Embryonic facial prominence (tissue), 1 donor: ENCODE data around the gene ST3GAL4.

Experiments
- DNase-seq: peaks from one replicate; pipeline ENCODE4 v3.0.0-alpha.2; 2016; ENCODE audit errors: extremely low spot score

The ST3GAL4 gene

GRCh38 chr11:126405906-126406305, 50.4 kb downstream of the ST3GAL4 start:
- DNase-seq: no peak

DNA sequence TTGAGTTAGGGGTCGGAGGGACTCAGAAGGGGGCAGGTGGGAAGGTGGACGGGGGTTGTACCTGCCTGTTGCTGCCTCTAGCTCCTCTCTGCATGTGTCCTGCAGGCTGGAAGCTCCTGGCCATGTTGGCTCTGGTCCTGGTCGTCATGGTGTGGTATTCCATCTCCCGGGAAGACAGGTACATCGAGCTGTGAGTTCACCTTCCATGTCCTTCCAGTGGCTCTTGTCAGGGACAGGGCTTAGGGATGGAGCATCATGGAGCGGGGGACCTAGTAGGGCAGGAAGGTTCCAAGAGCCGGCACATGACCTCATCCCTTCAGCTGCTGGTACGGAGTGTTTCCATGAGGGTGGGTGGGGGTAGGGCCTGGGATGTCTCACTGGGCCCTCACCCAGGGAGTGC, 50.9 kb downstream of the ST3GAL4 start:
- DNase-seq: no peak

GRCh38 chr11:126407101-126407521, 51.6 kb downstream of the ST3GAL4 start:
- DNase-seq: no peak

- DNase-seq: no peak
Measured at GRCh38 chr11:126407682-126408288, 52.3 kb downstream of the ST3GAL4 start.

- no peak for DNase-seq
Measured at GRCh38 chr11:126408496-126408895, 53.0 kb downstream of the ST3GAL4 start.

- DNase-seq: no peak
Measured at GRCh38 chr11:126408901-126409619, 53.6 kb downstream of the ST3GAL4 start.

DNA sequence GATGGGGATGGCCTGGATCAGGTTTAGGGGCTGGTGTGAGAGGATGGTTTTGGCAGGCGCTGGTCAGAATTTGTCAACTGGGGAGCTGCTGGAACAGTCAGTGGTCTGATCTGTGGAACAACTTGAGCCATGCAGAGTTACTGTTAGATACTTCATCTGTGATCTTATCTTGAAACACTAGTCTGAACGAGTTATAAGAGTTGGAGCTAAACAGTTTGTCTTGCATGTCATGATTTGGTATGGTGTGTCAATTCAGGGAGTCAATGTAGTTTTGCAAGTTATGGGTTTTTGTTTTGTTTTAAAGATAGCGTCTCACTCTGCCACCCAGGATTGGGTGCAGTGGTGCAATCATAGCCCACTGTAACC, 54.1 kb downstream of the ST3GAL4 start:
- DNase-seq: no peak

- no peak for DNase-seq
Measured at GRCh38 chr11:126410649-126411048, 55.2 kb downstream of the ST3GAL4 start.

- DNase-seq: no peak
Measured at GRCh38 chr11:126411971-126412381, 56.5 kb downstream of the ST3GAL4 start.

DNA sequence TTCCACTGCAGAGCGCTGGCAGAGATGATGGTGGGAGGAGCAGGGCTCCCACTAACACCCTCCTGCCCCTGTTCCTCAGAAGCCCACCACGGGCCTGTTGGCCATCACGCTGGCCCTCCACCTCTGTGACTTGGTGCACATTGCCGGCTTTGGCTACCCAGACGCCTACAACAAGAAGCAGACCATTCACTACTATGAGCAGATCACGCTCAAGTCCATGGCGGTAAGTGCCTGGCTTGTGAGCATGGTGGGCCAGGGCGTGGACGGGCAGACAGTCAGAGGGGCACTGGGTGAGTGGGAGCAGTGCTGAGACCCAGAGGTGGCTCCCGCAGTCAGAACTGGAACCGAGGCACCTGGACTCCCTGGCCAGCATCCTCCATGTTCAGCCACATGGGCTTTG, 57.9 kb downstream of the ST3GAL4 start:
- DNase-seq: no peak

GRCh38 chr11:126413843-126414405, 58.4 kb downstream of the ST3GAL4 start:
- DNase-seq: no peak

DNA sequence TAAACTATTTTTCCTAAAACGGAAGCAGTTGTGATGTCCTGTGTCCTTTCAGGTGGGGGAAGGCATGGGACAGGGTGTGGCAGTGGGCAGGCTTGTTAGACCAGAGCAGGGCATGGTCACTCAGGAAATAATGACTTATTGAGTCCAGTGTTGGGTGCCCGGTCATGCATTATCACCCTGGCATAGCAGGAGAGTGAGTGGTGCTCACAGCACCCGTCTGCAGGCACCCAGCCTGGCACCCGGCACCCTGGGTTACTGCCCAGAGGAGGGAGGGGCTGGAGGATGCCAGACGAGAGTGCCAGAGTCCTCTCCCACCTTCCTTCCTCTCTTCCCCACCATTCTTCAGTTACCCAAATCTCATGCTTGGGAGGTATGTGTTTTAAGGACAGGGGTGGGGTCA, 59.1 kb downstream of the ST3GAL4 start:
- DNase-seq: no peak

GRCh38 chr11:126415128-126415527, 59.6 kb downstream of the ST3GAL4 start:
- DNase-seq: peak; percentile 72

GRCh38 chr11:126415669-126416420, 60.4 kb downstream of the ST3GAL4 start:
- no peak for DNase-seq

DNA sequence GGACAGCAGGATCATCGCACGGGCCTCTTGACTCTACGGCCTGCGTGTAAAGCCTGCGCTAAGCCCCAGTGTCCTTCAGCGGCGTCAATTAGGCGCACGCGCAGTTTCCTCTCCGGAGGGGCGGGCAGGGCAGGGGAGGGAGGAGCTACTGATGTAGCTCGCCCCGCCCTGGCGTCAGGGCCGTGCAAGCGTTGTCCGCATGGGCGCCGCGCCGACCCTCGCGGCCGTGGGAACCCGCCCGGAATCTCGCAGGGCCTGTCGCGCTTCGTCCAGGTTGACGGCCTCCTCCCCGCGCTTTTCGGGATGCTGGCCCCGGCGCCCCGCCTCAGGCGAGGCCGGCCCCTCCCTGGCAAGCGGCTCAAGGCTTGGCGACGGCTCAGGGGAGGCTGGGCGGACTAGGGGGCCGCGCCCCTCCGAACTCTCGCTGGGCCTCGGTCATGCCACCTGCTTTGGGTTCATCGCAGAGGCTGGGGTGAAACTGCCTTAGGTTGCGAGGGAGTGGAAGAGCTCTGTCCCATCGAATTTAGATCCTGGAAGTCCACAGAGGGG, 61.1 kb downstream of the ST3GAL4 start:
- DNase-seq: peak; percentile 37

DNA sequence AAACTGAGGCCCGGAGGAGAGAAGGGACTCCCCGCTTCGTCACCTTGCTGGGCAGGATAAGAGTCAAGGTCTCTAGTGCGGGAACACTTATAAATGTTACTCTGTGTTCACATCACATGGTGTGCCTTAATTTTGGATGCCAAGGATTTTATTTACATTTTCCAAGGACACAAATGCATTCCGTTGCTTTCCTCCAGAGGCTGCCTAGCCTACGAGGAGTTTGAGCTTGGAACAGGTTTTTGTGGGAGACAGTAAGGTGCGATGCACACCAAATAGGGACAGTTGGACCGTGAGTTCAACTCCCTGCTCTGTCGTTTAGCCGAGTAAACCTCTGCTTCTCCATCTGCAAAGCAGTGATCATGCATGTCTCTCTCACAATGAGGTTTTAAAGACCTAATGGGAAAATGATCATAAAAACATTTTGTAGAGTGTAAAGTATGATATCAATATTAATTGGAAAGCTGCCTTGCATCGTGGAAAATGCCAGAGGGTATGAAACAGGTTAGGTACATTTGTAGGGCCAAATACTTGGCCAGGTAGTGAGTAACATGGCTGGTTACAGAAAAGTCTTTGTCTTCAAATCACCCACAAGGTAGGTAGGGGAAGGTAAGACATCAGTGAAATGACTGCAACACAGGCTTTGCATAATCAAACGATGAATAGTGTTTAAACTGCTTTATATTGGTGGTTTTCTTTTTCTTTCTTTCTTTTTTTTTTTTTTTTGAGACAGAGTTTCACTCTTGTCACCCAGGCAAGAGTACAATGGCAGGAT, 61.8 kb downstream of the ST3GAL4 start:
- no peak for DNase-seq

DNA sequence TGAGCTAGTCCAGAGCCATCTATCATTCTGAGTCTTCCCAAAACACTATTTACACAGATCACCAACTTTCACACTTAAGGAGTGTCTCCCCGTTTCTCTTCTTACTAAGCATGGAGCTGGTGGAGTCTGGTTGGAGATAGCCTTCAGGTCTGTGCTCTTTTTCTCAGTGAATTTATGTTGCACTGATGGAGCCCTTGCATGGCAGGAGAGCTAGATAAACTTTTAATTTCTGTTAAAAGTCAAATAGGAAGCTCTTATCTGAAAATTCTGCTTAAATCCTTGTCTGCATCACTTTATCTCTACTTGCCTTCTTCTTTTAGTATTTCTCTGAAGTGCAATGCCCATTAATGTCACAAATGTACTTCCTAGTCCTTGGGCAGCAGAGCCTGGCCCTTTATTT, 63.4 kb downstream of the ST3GAL4 start:
- DNase-seq: no peak

GRCh38 chr11:126419801-126420697, 64.6 kb downstream of the ST3GAL4 start:
- DNase-seq: no peak

DNA sequence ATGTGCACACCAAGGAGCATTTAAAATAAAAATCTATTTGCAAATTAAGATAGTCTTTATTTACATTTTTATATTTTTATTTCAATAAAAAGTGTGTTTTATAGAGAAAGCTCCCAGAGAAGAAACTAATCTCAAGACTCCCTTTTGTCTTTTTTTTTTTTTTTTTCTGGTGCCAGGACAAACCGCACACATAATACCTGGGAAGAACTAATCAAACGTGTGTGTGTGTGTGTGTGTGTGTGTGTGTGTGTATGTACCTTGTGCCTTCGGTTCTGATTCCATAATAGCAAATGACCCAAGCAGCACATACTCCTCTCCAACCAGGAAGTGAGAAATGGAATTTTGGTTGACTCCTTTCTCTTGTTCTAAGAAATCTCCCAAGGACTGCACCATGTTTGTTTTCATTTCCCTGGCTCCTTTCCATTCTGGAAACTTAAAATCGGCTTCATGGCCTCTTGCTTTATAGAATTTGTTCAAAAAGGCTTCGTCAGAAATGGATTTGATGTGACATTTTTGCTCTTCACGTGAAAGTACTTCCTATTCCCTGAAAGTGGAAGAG, 65.3 kb downstream of the ST3GAL4 start:
- no peak for DNase-seq

DNA sequence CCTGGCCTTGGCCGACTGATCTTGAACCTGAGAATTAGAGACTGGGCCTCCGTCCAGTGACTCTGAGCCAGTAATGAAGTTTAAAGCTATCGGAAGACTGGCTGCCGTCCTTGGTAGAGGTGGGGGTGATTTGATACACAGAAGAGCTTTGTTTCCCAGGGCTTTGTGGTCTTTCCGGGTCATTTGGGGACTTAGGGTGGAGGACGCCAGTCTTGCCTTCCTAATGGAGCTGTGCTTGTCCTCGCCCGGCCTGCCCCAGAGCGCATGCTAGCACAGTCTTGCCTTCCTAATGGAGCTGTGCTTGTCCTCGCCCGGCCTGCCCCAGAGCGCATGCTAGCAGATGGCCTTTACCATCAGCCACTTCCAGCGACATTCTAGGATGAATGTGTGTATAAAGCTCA, 65.8 kb downstream of the ST3GAL4 start:
- DNase-seq: no peak
